DND-41 (cell line): Measurements from ENCODE around the gene EPHB2.

Source experiments
- EZH2 ChIP-seq: IDR thresholded peaks from 3 replicates; pipeline ENCODE4 v1.6.1; 2012; ENCODE audit warnings: borderline replicate concordance, low read depth, mild to moderate bottlenecking, moderate library complexity, low read length, inconsistent platforms; ENCODE audit not compliant: severe bottlenecking
- TF ChIP-seq, protein P1 (sequence below): IDR thresholded peaks from 2 replicates; pipeline ENCODE4 v1.5.1; 2012; ENCODE audit warnings: borderline replicate concordance, low read length, moderate library complexity, mild to moderate bottlenecking; ENCODE audit not compliant: poor library complexity, severe bottlenecking; ENCODE audit errors: extremely low read depth

DNA sequence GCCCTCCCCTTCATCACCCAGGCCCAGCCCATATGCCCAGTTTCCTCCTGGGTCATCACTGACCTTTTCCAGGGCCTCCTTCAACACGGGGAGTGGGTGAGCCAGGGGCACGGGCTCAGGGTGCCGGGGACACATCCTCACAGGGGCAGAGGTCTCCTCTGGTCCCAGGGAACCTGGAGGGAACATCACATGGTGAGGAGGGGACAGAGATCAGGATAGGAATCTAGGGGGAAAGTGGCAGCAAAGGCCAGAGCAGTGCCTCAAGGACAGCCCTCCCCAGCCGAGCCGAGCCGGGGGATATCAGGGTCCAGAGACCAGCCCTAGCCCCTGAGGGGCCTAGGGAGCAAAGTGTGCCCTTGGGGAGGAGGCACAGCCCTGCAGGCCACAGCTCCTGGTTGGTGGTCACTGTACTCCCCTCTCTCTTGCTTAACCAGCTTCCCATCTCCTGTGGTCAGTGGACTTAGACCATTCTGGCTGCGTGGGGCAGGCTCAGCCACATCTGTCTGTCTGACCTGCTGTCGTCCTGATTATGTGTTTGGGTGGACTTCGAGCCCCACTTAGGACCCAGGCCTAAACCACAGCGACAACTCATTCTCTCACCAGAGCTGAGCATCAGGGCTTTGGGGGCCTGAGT lies 252.5 kb downstream of the EPHB2 start:
- TF ChIP-seq, protein P1, sequence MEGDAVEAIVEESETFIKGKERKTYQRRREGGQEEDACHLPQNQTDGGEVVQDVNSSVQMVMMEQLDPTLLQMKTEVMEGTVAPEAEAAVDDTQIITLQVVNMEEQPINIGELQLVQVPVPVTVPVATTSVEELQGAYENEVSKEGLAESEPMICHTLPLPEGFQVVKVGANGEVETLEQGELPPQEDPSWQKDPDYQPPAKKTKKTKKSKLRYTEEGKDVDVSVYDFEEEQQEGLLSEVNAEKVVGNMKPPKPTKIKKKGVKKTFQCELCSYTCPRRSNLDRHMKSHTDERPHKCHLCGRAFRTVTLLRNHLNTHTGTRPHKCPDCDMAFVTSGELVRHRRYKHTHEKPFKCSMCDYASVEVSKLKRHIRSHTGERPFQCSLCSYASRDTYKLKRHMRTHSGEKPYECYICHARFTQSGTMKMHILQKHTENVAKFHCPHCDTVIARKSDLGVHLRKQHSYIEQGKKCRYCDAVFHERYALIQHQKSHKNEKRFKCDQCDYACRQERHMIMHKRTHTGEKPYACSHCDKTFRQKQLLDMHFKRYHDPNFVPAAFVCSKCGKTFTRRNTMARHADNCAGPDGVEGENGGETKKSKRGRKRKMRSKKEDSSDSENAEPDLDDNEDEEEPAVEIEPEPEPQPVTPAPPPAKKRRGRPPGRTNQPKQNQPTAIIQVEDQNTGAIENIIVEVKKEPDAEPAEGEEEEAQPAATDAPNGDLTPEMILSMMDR = no peak
- no peak for TF ChIP-seq EZH2
